Endothelial cell of umbilical vein (primary cell): ENCODE data around the gene ADGRL3. TPM values are rescaled to one million over a fixed set of nuclear protein-coding genes. Genes with fewer than 3 reads are reported as not detected.

Experiments
- BruUV-seq: library from RNA; stranded (reverse); fragments of 400-500 nt; replicated peaks from 2 replicates; lab custom pipeline; 2021; lab: Mats Ljungman, UMichigan
- CTCF ChIA-PET: fragments of 300-600, 350-600 bp; sonication (Branson Sonifier 250); formaldehyde crosslinking; loops from one replicate; lab custom pipeline; 2021; ENCODE audit warnings: antibody characterized with exemption, inconsistent platforms; lab: Charles Lee
- POLR2A ChIA-PET: fragments of 300-600, 350-600 bp; sonication (Branson Sonifier 250); formaldehyde crosslinking; loops from one replicate; lab custom pipeline; 2021; ENCODE audit warnings: antibody characterized with exemption, inconsistent platforms; lab: Charles Lee
- DNase-seq: peaks from one replicate; pipeline ENCODE4 v3.0.0-alpha.2; 2011; ENCODE audit warnings: low read depth, low spot score
- FAIRE-seq: peaks from 2 replicates; lab custom pipeline; 2011; peaks lifted over from hg19 to GRCh38; lab: Jason Lieb, UNC
- H2AFZ ChIP-seq: 2 replicates; pipeline ENCODE4 v1.6.0; 2012; ENCODE audit warnings: low read depth, low read length, control low read depth, inconsistent platforms
- H3K27ac ChIP-seq: 2 replicates; pipeline ENCODE4 v1.5.1; 2011; ENCODE audit warnings: low read depth, mild to moderate bottlenecking, control low read depth, low read length, moderate library complexity; ENCODE audit not compliant: insufficient read depth
- H3K27me3 ChIP-seq, 2 experiments: 2 replicates each; pipeline versions ENCODE4 v1.6.0 to v1.6.1; 2011; ENCODE audit warnings: low read length in 2 of 2, mixed read lengths in 1 of 2; ENCODE audit not compliant: control insufficient read depth in 2 of 2, insufficient read depth in 2 of 2
- H3K36me3 ChIP-seq, 2 experiments: 2 replicates in 1 of 2; 3 replicates in 1 of 2; pipeline ENCODE4 v1.5.1; 2011; ENCODE audit warnings: low read length in 2 of 2, mild to moderate bottlenecking in 1 of 2, moderate library complexity in 1 of 2; ENCODE audit not compliant: control insufficient read depth in 2 of 2, insufficient read depth in 2 of 2; ENCODE audit errors: extremely low read depth in 1 of 2
- H3K4me1 ChIP-seq: 3 replicates; pipeline ENCODE4 v1.5.1; 2011; ENCODE audit warnings: mild to moderate bottlenecking, low read length; ENCODE audit not compliant: control insufficient read depth, insufficient read depth; ENCODE audit errors: extremely low read depth
- H3K4me2 ChIP-seq: 2 replicates; pipeline ENCODE4 v1.6.1; 2011; ENCODE audit warnings: low read length, control low read depth, mixed read lengths; ENCODE audit not compliant: insufficient read depth
- H3K4me3 ChIP-seq, 3 experiments: fragments of 200-600 bp in 1 of 3; sonication (generic), shearing (Covaris generic) in 1 of 3; replicated peaks in 1 of 3; 2 replicates each; pipeline ENCODE4 v1.5.1; 2011 to 2016; ENCODE audit warnings: control low read depth in 3 of 3, low read length in 3 of 3, mild to moderate bottlenecking in 2 of 3, inconsistent platforms in 1 of 3, low read depth in 1 of 3, moderate library complexity in 1 of 3; ENCODE audit not compliant: insufficient read depth in 1 of 3
- H3K79me2 ChIP-seq: 2 replicates; pipeline ENCODE4 v1.6.0; 2012; ENCODE audit warnings: low read length, inconsistent platforms; ENCODE audit not compliant: control insufficient read depth, insufficient read depth
- H3K9ac ChIP-seq: replicated peaks from 2 replicates; pipeline ENCODE3; 2011; ENCODE audit warnings: low read length, control low read depth; ENCODE audit not compliant: insufficient read depth; ENCODE audit errors: extremely low read depth
- H3K9me1 ChIP-seq: replicated peaks from 3 replicates; pipeline ENCODE4 v1.6.0; 2011; ENCODE audit warnings: mild to moderate bottlenecking, low read length; ENCODE audit not compliant: control insufficient read depth, insufficient read depth; ENCODE audit errors: extremely low read depth
- H3K9me3 ChIP-seq: replicated peaks from 2 replicates; pipeline ENCODE4 v1.5.1; 2012; ENCODE audit warnings: low read length, inconsistent platforms; ENCODE audit not compliant: control insufficient read depth, insufficient read depth
- H4K20me1 ChIP-seq: replicated peaks from 2 replicates; pipeline ENCODE3; 2011; ENCODE audit warnings: mild to moderate bottlenecking, low read length; ENCODE audit not compliant: control insufficient read depth, insufficient read depth; ENCODE audit errors: extremely low read depth
- CTCF ChIP-seq, 2 donors: IDR thresholded peaks; 1 replicate in 1 of 2; 2 replicates in 1 of 2; pipeline ENCODE4 v1.5.1; 2011; ENCODE audit warnings: low read length in 2 of 2, mild to moderate bottlenecking in 2 of 2, moderate library complexity in 2 of 2, control low read depth in 1 of 2, inconsistent platforms in 1 of 2, low read depth in 1 of 2; ENCODE audit not compliant: insufficient read depth in 1 of 2; ENCODE audit errors: extremely low read depth in 1 of 2
- EZH2 ChIP-seq: IDR thresholded peaks from 2 replicates; pipeline ENCODE4 v1.6.1; 2012; ENCODE audit warnings: borderline replicate concordance, low read depth, mild to moderate bottlenecking, moderate library complexity, low read length, inconsistent platforms; ENCODE audit not compliant: severe bottlenecking
- FOS ChIP-seq: IDR thresholded peaks from 2 replicates; pipeline ENCODE4 v1.6.1; 2011; ENCODE audit warnings: mild to moderate bottlenecking, low read length, moderate library complexity, borderline replicate concordance; ENCODE audit not compliant: insufficient read depth
- GATA2 ChIP-seq: IDR thresholded peaks from 2 replicates; pipeline ENCODE4 v1.7.0; 2011; ENCODE audit warnings: low read depth, mild to moderate bottlenecking, moderate library complexity, mixed read lengths, low read length; ENCODE audit not compliant: insufficient read length, insufficient read depth
- JUN ChIP-seq: IDR thresholded peaks from 2 replicates; pipeline ENCODE4 v1.6.1; 2011; ENCODE audit warnings: borderline replicate concordance, low read depth; ENCODE audit not compliant: insufficient read length, insufficient read depth
- MAX ChIP-seq: IDR thresholded peaks from 2 replicates; pipeline ENCODE4 v1.6.1; 2011; ENCODE audit not compliant: insufficient read depth, insufficient read length
- MYC ChIP-seq: IDR thresholded peaks from one replicate; pipeline ENCODE4 v1.6.1; 2011; ENCODE audit warnings: mild to moderate bottlenecking, low read depth, low read length
- POLR2A ChIP-seq: IDR thresholded peaks from 2 replicates; pipeline ENCODE4 v1.6.1; 2012; ENCODE audit warnings: low read depth, mild to moderate bottlenecking, control low read depth, low read length
- POLR2AphosphoS5 ChIP-seq: IDR thresholded peaks from 2 replicates; pipeline ENCODE4 v1.6.1; 2012; ENCODE audit warnings: low read depth, mild to moderate bottlenecking, control low read depth, low read length, moderate library complexity; ENCODE audit not compliant: insufficient read depth
- dilution Hi-C: fragments of 300-500 bp; cut with MboI; formaldehyde crosslinking; loops from one replicate; pipeline ENCODE4 v1.15.0; 2019; ENCODE audit warnings: low sequenced_read_pairs; ENCODE audit not compliant: extremely low pct_ligation_motif_present
- intact Hi-C: fragments of 100-400 bp; cut with micrococcal nuclease; formaldehyde crosslinking; loops from one replicate; pipeline ENCODE4 v1.10.0; 2022
- polyA plus RNA-seq, 4 experiments: library from polyadenylated mRNA; depleted of rRNA in 3 of 4; stranded (reverse) in 3 of 4; unstranded in 1 of 4; fragments of >200 nt; gene quantifications; 2 replicates each; pipeline versions ENCODE4 v1.2.1 to v1.2.3, GENCODE V29; 2011 to 2012; ENCODE audit warnings: missing spikeins in 1 of 4
- total RNA-seq: library from RNA; stranded (reverse); gene quantifications from 2 replicates; pipeline ENCODE4 v1.2.3, GENCODE V29; 2021

The ADGRL3 gene
- total and polyA plus RNA-seq, 2 donors (not counting 3 experiments of a cell fraction or from before 2014, with no cell fraction given) = not detected

GRCh38 chr4:61739887-61740286 lies 539.8 kb downstream of the ADGRL3 start:
- Histone ChIP-seq H3K27ac (no peak overlapping the region), H2AFZ (no peak overlapping the region), H3K27me3 (no peaks in the 10 kb centered on the region), H3K9me3 (no peaks in the 10 kb centered on the region), H3K4me3 (no peak overlapping the region), H3K4me2 (no peak overlapping the region), H3K36me3 (no peaks in the 10 kb centered on the region), H3K9ac (no peak overlapping the region), H3K4me1 (no peaks in the 10 kb centered on the region), H3K79me2 (no peaks in the 10 kb centered on the region), H3K9me1 (no peaks in the 10 kb centered on the region), H4K20me1 (no peaks in the 10 kb centered on the region)
- DNase-seq = no peak
- TF ChIP-seq EZH2 (no peak), GATA2 (no peak), POLR2AphosphoS5 (no peak), MAX (no peak), FOS (no peak), CTCF (IDR thresholded peaks at IDR 0.05; ENCODE audit: extremely low read depth in 1 of 2, insufficient read depth in 1 of 2, low read depth in 1 of 2, low read length in 2 of 2) (no peak), MYC (no peak), POLR2A (no peak), JUN (no peak)
- dilution Hi-C loops = no loop called here
- no TSS peak for BruUV-seq
- ChIA-PET CTCF (no interaction called here), POLR2A (no interaction called here)
- FAIRE-seq = no peak
- intact Hi-C loops = no loop called here
